ENCODE data around the gene IFRD2. TPM values are rescaled to one million over a fixed set of nuclear protein-coding genes. Genes with fewer than 3 reads are reported as not detected.

The IFRD2 gene
- total and polyA plus RNA-seq, 3 experiments from 2014 or later: 66.8 to 192 (median 191) TPM

DNA sequence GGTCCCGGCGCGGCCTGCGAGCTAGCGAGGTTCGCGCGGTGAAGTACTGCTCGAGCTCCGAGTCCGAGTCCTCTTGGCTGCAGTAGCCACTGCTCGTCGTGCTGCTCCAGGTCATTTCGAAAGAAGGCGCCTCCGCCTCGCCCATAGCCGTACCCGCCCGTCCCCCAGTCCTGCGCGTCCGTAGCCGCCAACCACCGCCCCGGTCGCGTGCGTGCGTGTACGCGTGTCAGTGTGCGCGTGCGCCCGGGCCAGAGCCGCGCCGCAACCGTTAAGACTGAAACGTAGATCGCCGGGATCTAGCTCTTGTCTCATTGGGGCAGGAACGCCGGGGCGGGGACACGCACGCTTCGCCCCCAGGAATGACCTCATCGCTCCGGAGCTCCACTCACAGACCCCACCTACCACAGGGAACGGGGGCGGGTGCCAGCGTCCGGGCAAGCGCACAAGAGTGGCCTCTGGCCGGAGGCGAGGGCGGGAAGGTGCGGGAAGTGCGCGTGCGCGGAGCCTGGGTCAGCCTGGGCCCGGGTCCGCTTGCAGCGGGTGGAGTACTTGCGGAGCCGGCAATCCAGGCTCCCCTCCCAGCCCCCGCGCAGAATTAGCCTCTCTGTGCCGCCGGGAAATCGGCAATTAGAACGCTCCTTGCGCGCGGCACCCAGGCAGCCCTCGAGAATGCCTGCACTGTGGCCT is 45.1 kb upstream of the IFRD2 start:
- ChIA-PET POLR2A (interaction anchor here (0.5 to 3.7 kb wide), 17 partner anchors 9 to 1724 kb away, joined by 3 to 57 read pairs (median 8); partner anchors contain the start of genes C3orf18, CYB561D2, DCAF1 and GNAI2), CTCF (interaction anchor here (0.9 to 8.5 kb wide), 13 partner anchors 9 to 232 kb away, joined by 3 to 103 read pairs (median 4); partner anchors contain the start of genes CYB561D2, HEMK1, HYAL3 and IFRD2)
- Histone ChIP-seq H3K4me3 (ENCODE audit: low read length) (peak overlapping the region; percentile 73), H3K27me3 (ENCODE audit: insufficient read depth, low read length, poor library complexity, severe bottlenecking) (no peaks in the 10 kb centered on the region), H3K4me1 (ENCODE audit: insufficient read depth, low read length) (peaks cover 71% of the 10 kb centered on the region), H3K9me3 (ENCODE audit: low read length) (no peaks in the 10 kb centered on the region), H3K36me3 (ENCODE audit: insufficient read depth, low read length) (peaks cover 7% of the 10 kb centered on the region), H3K27ac (ENCODE audit: low read depth, low read length) (peak overlapping the region; percentile 88)
- DNase-seq: peak; percentile 90 to 97 (median 93)
- peak overlapping the region; percentile 89 to 97 (median 94) for H3K4me3 Mint-ChIP-seq
- peaks cover 0 to 41% (median 4%) of the 10 kb centered on the region in 3 donors for H3K36me3 Mint-ChIP-seq
- H3K4me1 Mint-ChIP-seq: peaks cover 56 to 79% (median 74%) of the 10 kb centered on the region in 3 donors
- H3K27ac Mint-ChIP-seq: peak overlapping the region; percentile 75 to 98 (median 97)
- H3K27me3 Mint-ChIP-seq: peaks cover 0 to 2% of the 10 kb centered on the region in 2 donors
- no peaks in the 10 kb centered on the region for H3K9me3 Mint-ChIP-seq

DNA sequence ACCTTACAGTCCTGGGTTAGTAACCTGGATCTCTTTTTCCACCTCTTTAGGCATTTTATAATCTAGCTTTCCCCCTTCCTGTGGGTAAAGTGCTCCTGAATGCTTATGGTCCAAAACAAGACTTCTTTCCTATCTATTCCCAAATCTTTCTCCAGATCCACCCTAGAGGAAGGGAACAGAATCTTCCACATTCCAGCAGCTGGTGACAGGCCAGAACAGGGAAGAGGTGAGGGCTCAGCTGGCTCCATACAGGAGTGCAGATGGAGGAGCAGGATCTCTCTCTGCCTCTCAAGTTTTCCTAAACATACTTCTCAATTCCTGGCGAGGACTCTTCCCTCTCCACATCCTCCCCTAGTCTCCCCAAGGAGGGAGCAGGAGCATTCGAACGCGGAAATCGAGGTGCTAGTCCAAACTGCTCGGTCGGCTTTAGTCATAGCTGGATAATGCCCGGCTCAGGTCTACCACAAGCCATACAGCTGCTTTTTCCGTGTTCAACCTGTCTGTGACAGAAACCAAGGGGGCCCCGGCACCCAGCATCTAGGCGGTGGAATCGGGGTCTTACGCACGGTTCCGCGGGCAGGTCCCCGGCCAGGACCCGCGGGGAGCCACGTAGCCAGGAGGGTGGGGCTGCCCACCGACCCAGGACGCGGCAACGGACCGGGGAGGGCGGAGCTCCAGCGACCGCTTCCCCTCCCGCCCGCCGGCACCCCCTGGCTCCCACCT is 44.4 kb upstream of the IFRD2 start:
- Histone ChIP-seq H3K27me3 (ENCODE audit: insufficient read depth, low read length, poor library complexity, severe bottlenecking) (no peaks in the 10 kb centered on the region), H3K4me3 (ENCODE audit: low read length) (peak overlapping the region; percentile 73), H3K27ac (ENCODE audit: low read depth, low read length) (peak overlapping the region; percentile 88), H3K4me1 (ENCODE audit: insufficient read depth, low read length) (peaks cover 68% of the 10 kb centered on the region), H3K9me3 (ENCODE audit: low read length) (no peaks in the 10 kb centered on the region), H3K36me3 (ENCODE audit: insufficient read depth, low read length) (peaks cover 12% of the 10 kb centered on the region)
- Mint-ChIP-seq H3K4me1 (peaks cover 56 to 78% (median 73%) of the 10 kb centered on the region in 3 donors), H3K9me3 (no peaks in the 10 kb centered on the region), H3K4me3 (peak overlapping the region; percentile 89 to 97 (median 94)), H3K27ac (peak overlapping the region; percentile 90 to 99 (median 98)), H3K27me3 (peaks cover 0 to 2% of the 10 kb centered on the region in 2 donors), H3K36me3 (peaks cover 0 to 47% (median 4%) of the 10 kb centered on the region in 3 donors)
- ChIA-PET POLR2A (interaction anchor here (0.5 to 3.7 kb wide), 17 partner anchors 9 to 1724 kb away, joined by 3 to 57 read pairs (median 8); partner anchors contain the start of genes C3orf18, CYB561D2, DCAF1 and GNAI2), CTCF (interaction anchor here (0.9 to 8.5 kb wide), 12 partner anchors 8 to 233 kb away, joined by 3 to 103 read pairs (median 6); partner anchors contain the start of genes CYB561D2, HEMK1, HYAL3 and IFRD2)
- DNase-seq: no peak

DNA sequence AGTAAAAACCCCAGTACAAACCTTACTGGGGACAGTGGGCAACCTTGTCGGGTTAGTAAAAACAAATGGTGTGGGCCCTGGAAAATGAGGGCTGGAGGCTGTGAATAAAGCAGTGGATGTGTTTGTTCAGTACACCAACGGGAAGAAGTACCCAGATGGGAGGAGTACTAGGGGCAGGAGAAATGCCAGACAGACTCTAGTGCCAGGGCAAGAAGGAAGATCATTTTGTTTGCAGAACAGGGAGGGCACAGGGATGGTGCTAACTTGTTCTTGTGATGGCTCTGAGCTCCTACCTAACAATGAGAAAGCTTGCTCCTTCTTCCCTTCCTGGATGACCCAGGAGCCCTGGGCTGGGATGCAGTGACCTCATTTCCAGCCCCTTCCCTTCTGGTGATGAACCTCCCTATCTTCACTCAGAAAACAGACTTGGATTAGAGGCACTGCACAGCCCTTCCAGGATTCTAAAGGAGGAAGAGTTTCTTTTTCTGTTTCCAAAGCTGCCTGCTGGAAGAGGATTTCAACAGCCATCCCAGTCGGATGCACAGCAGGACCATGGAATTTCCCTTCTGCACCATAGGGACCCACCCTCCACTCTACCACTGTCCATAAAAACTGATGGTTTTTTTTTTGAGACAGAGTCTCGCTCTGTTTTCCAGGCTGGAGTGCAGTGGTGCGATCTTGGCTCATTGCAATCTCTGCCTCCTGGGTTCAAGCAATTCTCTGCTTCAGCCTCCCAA is 42.3 kb upstream of the IFRD2 start:
- no peak overlapping the region for H3K4me3 ChIP-seq (ENCODE audit: low read length)
- Mint-ChIP-seq H3K36me3 (peaks cover 0 to 64% (median 4%) of the 10 kb centered on the region in 3 donors), H3K4me1 (peaks cover 46 to 64% (median 60%) of the 10 kb centered on the region in 3 donors), H3K27me3 (peaks cover 0 to under 1% of the 10 kb centered on the region in 2 donors), H3K4me3 (peak overlapping the region; percentile 45 to 93 (median 66)), H3K27ac (peak overlapping the region; percentile 83 to 98 (median 94)), H3K9me3 (no peaks in the 10 kb centered on the region)
- ChIA-PET POLR2A (interaction anchor here (1.1 kb wide), 1 partner anchor 16 kb away, joined by 5 read pairs; the partner anchor contains the start of genes CYB561D2 and NPRL2), CTCF (interaction anchor here (1.0 to 8.5 kb wide), 3 partner anchors 10 to 208 kb away, joined by 3 to 103 read pairs (median 4); partner anchors contain the start of genes CYB561D2, NPRL2 and ZMYND10)
- peaks cover 29% of the 10 kb centered on the region for H3K36me3 ChIP-seq (ENCODE audit: insufficient read depth, low read length)
- H3K27me3 ChIP-seq (ENCODE audit: insufficient read depth, low read length, poor library complexity, severe bottlenecking): no peaks in the 10 kb centered on the region
- H3K9me3 ChIP-seq (ENCODE audit: low read length): no peaks in the 10 kb centered on the region
- DNase-seq: no peak
- peaks cover 50% of the 10 kb centered on the region for H3K4me1 ChIP-seq (ENCODE audit: insufficient read depth, low read length)
- peak overlapping the region; percentile 49 for H3K27ac ChIP-seq (ENCODE audit: low read depth, low read length)

DNA sequence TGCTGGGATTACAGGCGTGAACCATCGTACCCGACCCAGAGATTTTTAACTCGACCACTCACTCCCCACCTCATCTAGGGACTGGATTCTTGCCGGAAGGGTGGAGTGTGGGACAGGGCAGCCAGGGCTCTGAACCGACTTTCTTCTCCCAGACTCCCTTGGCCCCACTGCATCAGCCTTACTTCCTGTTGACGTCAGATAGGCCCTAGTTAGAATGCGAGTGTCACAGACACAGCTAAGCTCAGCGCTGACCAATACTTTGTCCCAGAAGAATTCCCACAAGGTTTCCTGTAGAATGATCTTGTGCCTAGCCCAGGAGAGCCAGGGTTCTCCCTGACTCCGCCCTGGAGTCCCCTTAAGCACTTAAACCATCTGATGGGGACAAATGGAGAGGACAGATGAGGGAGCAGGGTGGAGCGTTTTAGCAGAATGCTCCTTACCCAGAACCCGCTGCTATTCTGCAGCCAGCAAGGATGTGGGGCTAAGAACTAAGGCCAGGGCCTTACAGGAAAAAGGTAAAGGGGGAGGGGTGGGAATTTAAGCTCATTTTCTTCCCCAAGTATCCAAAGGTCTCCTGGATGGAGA is 41.6 kb upstream of the IFRD2 start:
- peaks cover 0 to 64% (median 4%) of the 10 kb centered on the region in 3 donors for H3K36me3 Mint-ChIP-seq
- H3K4me1 Mint-ChIP-seq: peaks cover 42 to 59% (median 53%) of the 10 kb centered on the region in 3 donors
- CTCF ChIA-PET: interaction anchor here (1.0 to 8.5 kb wide), 4 partner anchors 10 to 208 kb away, joined by 3 to 103 read pairs (median 4); partner anchors contain the start of genes CYB561D2, NPRL2 and ZMYND10
- peak overlapping the region; percentile 83 to 95 (median 94) for H3K27ac Mint-ChIP-seq
- Histone ChIP-seq H3K4me3 (ENCODE audit: low read length) (no peak overlapping the region), H3K36me3 (ENCODE audit: insufficient read depth, low read length) (peaks cover 30% of the 10 kb centered on the region), H3K27ac (ENCODE audit: low read depth, low read length) (peak overlapping the region; percentile 49), H3K27me3 (ENCODE audit: insufficient read depth, low read length, poor library complexity, severe bottlenecking) (no peaks in the 10 kb centered on the region), H3K4me1 (ENCODE audit: insufficient read depth, low read length) (peaks cover 45% of the 10 kb centered on the region), H3K9me3 (ENCODE audit: low read length) (no peaks in the 10 kb centered on the region)
- no peaks in the 10 kb centered on the region for H3K27me3 Mint-ChIP-seq
- POLR2A ChIA-PET: interaction anchor here (0.7 to 1.1 kb wide), 2 partner anchors 17 to 45 kb away, joined by 3 to 5 read pairs; partner anchors contain the start of genes CYB561D2 and NPRL2
- no peaks in the 10 kb centered on the region for H3K9me3 Mint-ChIP-seq
- H3K4me3 Mint-ChIP-seq: peak overlapping the region; percentile 45 to 84 (median 62)
- DNase-seq: no peak

DNA sequence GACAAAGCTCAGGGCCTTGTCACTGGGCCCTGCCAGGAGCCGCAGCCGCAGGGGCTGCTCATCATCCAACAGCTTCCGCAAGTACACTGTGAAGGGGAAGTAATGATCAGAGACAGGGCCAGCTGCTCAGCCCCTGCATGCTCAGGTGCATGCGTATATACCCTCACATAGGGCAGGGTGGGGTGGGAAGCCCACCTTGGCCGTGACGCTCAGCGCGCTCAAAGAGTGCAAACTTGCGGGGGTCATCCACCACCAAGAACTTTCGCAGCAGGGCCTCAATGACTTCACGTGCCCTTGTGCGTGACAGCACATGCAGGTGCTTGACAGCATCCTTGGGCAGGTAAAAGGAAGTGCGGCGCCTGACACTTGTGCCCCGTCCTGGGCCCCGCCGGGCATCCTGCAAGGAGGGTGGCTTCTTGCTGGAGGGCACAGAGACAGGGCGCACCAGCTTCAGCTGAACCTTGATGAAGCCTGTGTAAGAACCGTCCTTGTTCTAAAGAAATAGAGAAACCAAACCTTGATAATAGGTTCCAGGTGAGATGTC is 39.2 kb upstream of the IFRD2 start:
- Histone ChIP-seq H3K27ac (ENCODE audit: low read depth, low read length) (no peak overlapping the region), H3K36me3 (ENCODE audit: insufficient read depth, low read length) (peaks cover 30% of the 10 kb centered on the region), H3K4me1 (ENCODE audit: insufficient read depth, low read length) (peaks cover 53% of the 10 kb centered on the region), H3K27me3 (ENCODE audit: insufficient read depth, low read length, poor library complexity, severe bottlenecking) (no peaks in the 10 kb centered on the region), H3K4me3 (ENCODE audit: low read length) (no peak overlapping the region), H3K9me3 (ENCODE audit: low read length) (no peaks in the 10 kb centered on the region)
- H3K27me3 Mint-ChIP-seq: no peaks in the 10 kb centered on the region
- peaks cover 0 to 54% (median 2%) of the 10 kb centered on the region in 3 donors for H3K36me3 Mint-ChIP-seq
- ChIA-PET CTCF (interaction anchor here (1.2 to 1.8 kb wide), 3 partner anchors 9 to 14 kb away, joined by 3 to 5 read pairs (median 4); partner anchors contain the start of gene HYAL2), POLR2A (interaction anchor here (0.6 to 0.7 kb wide), 2 partner anchors 10 to 39 kb away, joined by 3 read pairs; partner anchors contain the start of gene IFRD2)
- H3K4me1 Mint-ChIP-seq: peaks cover 45 to 61% (median 58%) of the 10 kb centered on the region in 3 donors
- H3K9me3 Mint-ChIP-seq: no peaks in the 10 kb centered on the region
- peak overlapping the region in 1 of 7 donors; percentile 54 for H3K4me3 Mint-ChIP-seq
- no peak for DNase-seq
- peak overlapping the region in 2 of 8 donors; percentile 28 to 33 for H3K27ac Mint-ChIP-seq

DNA sequence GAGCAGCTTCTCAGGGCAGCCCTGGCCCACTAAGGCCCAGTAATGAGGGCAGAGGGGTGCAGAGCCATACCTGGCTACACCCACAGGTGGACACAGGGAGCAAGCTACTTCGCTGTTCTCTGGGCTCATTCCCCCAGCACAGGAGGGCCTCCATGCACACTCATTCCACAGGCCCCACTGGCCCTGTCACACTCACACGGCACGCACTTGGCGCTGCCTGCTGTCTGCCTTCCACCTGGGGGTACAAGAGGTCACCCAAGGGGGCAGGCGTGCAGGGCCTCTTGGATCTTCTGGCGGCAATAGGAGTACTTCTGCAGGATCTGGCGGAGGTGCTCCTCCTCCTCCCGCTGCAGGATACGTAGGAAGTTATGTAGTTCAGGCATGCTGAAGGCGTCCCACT is 38.1 kb upstream of the IFRD2 start:
- Mint-ChIP-seq H3K9me3 (no peaks in the 10 kb centered on the region), H3K27me3 (no peaks in the 10 kb centered on the region), H3K4me1 (peaks cover 38 to 54% (median 47%) of the 10 kb centered on the region in 3 donors), H3K4me3 (peak overlapping the region in 1 of 7 donors; percentile 54), H3K27ac (peak overlapping the region in 3 of 8 donors; percentile 42 to 91 (median 47)), H3K36me3 (peaks cover 0 to 58% (median 2%) of the 10 kb centered on the region in 3 donors)
- peaks cover 41% of the 10 kb centered on the region for H3K4me1 ChIP-seq (ENCODE audit: insufficient read depth, low read length)
- H3K27me3 ChIP-seq (ENCODE audit: insufficient read depth, low read length, poor library complexity, severe bottlenecking): no peaks in the 10 kb centered on the region
- no peak overlapping the region for H3K27ac ChIP-seq (ENCODE audit: low read depth, low read length)
- peaks cover 34% of the 10 kb centered on the region for H3K36me3 ChIP-seq (ENCODE audit: insufficient read depth, low read length)
- ChIA-PET POLR2A (interaction anchor here (0.5 to 0.7 kb wide), 2 partner anchors 15 to 34 kb away, joined by 3 to 4 read pairs; no protein-coding TSS in a partner anchor), CTCF (interaction anchor here (1.3 kb wide), 1 partner anchor 12 kb away, joined by 4 read pairs; no protein-coding TSS in a partner anchor)
- no peak overlapping the region for H3K4me3 ChIP-seq (ENCODE audit: low read length)
- no peaks in the 10 kb centered on the region for H3K9me3 ChIP-seq (ENCODE audit: low read length)
- DNase-seq: no peak

All from CD8-positive, alpha-beta memory T cell (primary cell).